Measurements from ENCODE around the gene SPEM3.
A peak's percentile ranks its signal among the peaks of the same experiment; 100 is the strongest.
"Not testable (repeated sequence)": the region's sequence is repeated elsewhere in the genome, so short reads cannot be mapped to it uniquely, and the experiment has no call there.

SPEM3 gene

GRCh38 chr17:7443499-7444485 lies 15.1 kb downstream of the SPEM3 start:
- DNase-seq = no peak

- peak; percentile 26 for DNase-seq
Observed at GRCh38 chr17:7444682-7445618, 16.3 kb downstream of the SPEM3 start, which contains the start of gene CHRNB1. Gene CHRNB1, plus strand, starts transcription at chr17:7445061. Its CDS starts 67 bp downstream, at chr17:7445128.

- DNase-seq = peak; percentile 48
Observed at GRCh38 chr17:7445619-7445968, 16.9 kb downstream of the SPEM3 start.

GRCh38 chr17:7448461-7448860 lies 19.8 kb downstream of the SPEM3 start:
- no peak for DNase-seq

- no peak for DNase-seq
Observed at GRCh38 chr17:7459961-7460545, 31.4 kb downstream of the SPEM3 start.

- DNase-seq = no peak
Observed at GRCh38 chr17:7460850-7461660, 32.4 kb downstream of the SPEM3 start.

- DNase-seq = no peak
Observed at GRCh38 chr17:7462474-7463371, 34.1 kb downstream of the SPEM3 start.

GRCh38 chr17:7463372-7463846 lies 34.8 kb downstream of the SPEM3 start:
- DNase-seq = no peak

- DNase-seq = no peak
Observed at GRCh38 chr17:7464081-7464480, 35.4 kb downstream of the SPEM3 start.

- no peak for DNase-seq
Observed at GRCh38 chr17:7465597-7466275, 37.1 kb downstream of the SPEM3 start.

- no peak for DNase-seq
Observed at GRCh38 chr17:7466318-7466638, 37.6 kb downstream of the SPEM3 start.

GRCh38 chr17:7466639-7467341 lies 38.1 kb downstream of the SPEM3 start:
- no peak for DNase-seq

GRCh38 chr17:7467498-7467897 lies 38.8 kb downstream of the SPEM3 start:
- no peak for DNase-seq

GRCh38 chr17:7468290-7468689 lies 39.6 kb downstream of the SPEM3 start:
- DNase-seq = no peak

- no peak for DNase-seq
Observed at GRCh38 chr17:7468804-7469389, 40.2 kb downstream of the SPEM3 start.

- not testable (repeated sequence) for DNase-seq
Observed at GRCh38 chr17:7469843-7470242, 41.2 kb downstream of the SPEM3 start.

GRCh38 chr17:7470457-7470973 lies 41.9 kb downstream of the SPEM3 start:
- DNase-seq = not testable (repeated sequence)

GRCh38 chr17:7471729-7472128 lies 43.1 kb downstream of the SPEM3 start:
- DNase-seq = no peak

GRCh38 chr17:7474767-7475166 lies 46.1 kb downstream of the SPEM3 start:
- not testable (repeated sequence) for DNase-seq
